ENCODE data around the gene ELP5.

The ELP5 gene

DNA sequence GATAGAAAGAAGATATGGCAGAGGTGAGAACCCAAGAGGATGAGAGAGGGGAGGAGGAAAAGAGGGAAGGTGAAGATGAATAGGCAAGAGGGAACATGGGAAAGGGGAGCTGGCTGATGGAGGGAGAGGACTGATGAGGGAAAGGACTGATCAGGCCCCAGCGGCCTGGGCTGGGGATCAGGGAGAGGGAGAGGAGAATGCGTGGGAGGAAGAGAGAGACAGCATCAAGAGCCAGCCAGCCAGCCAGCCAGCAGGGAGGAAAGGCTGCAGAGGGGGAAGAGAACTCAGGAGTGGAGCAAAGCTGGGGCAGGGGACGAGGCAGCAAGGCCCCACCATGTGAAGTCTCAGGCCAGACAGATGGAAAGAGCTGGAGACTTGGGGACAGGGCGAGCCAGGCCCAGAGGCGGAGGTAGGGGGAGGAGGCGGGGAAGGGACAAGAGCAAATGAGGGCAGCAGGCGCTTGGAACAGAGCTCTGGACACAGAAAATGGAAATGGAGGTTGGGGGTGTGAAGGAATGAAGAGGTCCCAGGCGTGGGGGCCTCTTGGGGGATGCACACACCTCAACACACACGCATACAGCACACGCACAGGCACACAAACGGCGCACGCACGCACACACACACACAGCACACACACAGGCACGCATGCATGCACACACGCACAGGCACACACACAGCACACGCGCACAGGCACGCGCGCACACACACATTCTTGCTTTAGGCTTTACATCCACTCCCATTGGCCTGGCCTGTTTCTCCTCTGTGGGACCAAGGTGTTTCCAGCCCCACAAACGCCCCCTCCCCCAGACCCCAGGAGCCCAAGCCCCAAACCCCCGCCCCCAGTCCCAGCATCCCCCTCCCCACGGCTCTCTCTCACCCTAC lies 44.7 kb upstream of the ELP5 start (continued):
- TF ChIP-seq, protein P1, sequence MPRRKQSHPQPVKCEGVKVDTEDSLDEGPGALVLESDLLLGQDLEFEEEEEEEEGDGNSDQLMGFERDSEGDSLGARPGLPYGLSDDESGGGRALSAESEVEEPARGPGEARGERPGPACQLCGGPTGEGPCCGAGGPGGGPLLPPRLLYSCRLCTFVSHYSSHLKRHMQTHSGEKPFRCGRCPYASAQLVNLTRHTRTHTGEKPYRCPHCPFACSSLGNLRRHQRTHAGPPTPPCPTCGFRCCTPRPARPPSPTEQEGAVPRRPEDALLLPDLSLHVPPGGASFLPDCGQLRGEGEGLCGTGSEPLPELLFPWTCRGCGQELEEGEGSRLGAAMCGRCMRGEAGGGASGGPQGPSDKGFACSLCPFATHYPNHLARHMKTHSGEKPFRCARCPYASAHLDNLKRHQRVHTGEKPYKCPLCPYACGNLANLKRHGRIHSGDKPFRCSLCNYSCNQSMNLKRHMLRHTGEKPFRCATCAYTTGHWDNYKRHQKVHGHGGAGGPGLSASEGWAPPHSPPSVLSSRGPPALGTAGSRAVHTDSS (tag by site-specific recombination; IDR thresholded peaks at IDR 0.05): no peak
- TF ChIP-seq ZIC2 (tag by site-specific recombination; IDR thresholded peaks at IDR 0.05) (no peak), ZNF629 (tag by site-specific recombination; IDR thresholded peaks at IDR 0.05) (no peak), GLI4 (tag by site-specific recombination; IDR thresholded peaks at IDR 0.05) (no peak), KLF8 (tag by site-specific recombination; IDR thresholded peaks at IDR 0.05) (no peak), ZNF239 (tag by site-specific recombination; IDR thresholded peaks at IDR 0.05) (no peak), ZBTB7A (tag by site-specific recombination; IDR thresholded peaks at IDR 0.05; ENCODE audit: low read depth) (no peak), ZNF366 (tag by site-specific recombination; conservative IDR thresholded peaks at IDR 0.05) (peak; percentile 73; the same call in 1 of the 2 replicates), ZNF843 (tag by site-specific recombination; IDR thresholded peaks at IDR 0.05) (no peak), SETDB1 (IDR thresholded peaks at IDR 0.05; ENCODE audit: insufficient read length, low read length) (no peak), ZSCAN4 (tag by site-specific recombination; IDR thresholded peaks at IDR 0.05) (peak; percentile 74), CTCF (tag by site-specific recombination; IDR thresholded peaks at IDR 0.05) (no peak), ZBTB48 (tag by site-specific recombination; IDR thresholded peaks at IDR 0.05) (no peak), SCRT1 (tag by site-specific recombination; IDR thresholded peaks at IDR 0.05; ENCODE audit: borderline replicate concordance) (no peak), ZNF211 (tag by site-specific recombination; IDR thresholded peaks at IDR 0.05; ENCODE audit: low read depth) (no peak), ZNF654 (tag by site-specific recombination; IDR thresholded peaks at IDR 0.05; ENCODE audit: low read depth) (no peak), ZNF354C (tag by site-specific recombination; IDR thresholded peaks at IDR 0.05; ENCODE audit: borderline replicate concordance, low read depth) (no peak), HOXD13 (CRISPR knock-in tag; IDR thresholded peaks at IDR 0.05; ENCODE audit: borderline replicate concordance) (no peak), KLF10 (tag by site-specific recombination; IDR thresholded peaks at IDR 0.05) (no peak), ZBTB17 (tag by site-specific recombination; IDR thresholded peaks at IDR 0.05) (peak; percentile 61), ZNF664 (tag by site-specific recombination; IDR thresholded peaks at IDR 0.05) (no peak), ZNF362 (tag by site-specific recombination; IDR thresholded peaks at IDR 0.05) (no peak), ZBTB21 (tag by site-specific recombination; IDR thresholded peaks at IDR 0.05) (no peak), ZNF121 (tag by site-specific recombination; IDR thresholded peaks at IDR 0.05) (no peak), ZNF621 (tag by site-specific recombination; IDR thresholded peaks at IDR 0.05) (no peak), ZBTB1 (tag by site-specific recombination; IDR thresholded peaks at IDR 0.05) (no peak), ZNF416 (tag by site-specific recombination; IDR thresholded peaks at IDR 0.05) (no peak), ZNF670 (tag by site-specific recombination; IDR thresholded peaks at IDR 0.05; ENCODE audit: low read depth) (no peak)
- TF ChIP-seq, protein P2, sequence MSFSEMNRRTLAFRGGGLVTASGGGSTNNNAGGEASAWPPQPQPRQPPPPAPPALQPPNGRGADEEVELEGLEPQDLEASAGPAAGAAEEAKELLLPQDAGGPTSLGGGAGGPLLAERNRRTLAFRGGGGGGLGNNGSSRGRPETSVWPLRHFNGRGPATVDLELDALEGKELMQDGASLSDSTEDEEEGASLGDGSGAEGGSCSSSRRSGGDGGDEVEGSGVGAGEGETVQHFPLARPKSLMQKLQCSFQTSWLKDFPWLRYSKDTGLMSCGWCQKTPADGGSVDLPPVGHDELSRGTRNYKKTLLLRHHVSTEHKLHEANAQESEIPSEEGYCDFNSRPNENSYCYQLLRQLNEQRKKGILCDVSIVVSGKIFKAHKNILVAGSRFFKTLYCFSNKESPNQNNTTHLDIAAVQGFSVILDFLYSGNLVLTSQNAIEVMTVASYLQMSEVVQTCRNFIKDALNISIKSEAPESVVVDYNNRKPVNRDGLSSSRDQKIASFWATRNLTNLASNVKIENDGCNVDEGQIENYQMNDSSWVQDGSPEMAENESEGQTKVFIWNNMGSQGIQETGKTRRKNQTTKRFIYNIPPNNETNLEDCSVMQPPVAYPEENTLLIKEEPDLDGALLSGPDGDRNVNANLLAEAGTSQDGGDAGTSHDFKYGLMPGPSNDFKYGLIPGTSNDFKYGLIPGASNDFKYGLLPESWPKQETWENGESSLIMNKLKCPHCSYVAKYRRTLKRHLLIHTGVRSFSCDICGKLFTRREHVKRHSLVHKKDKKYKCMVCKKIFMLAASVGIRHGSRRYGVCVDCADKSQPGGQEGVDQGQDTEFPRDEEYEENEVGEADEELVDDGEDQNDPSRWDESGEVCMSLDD (tag by site-specific recombination; IDR thresholded peaks at IDR 0.05): no peak
- TF ChIP-seq, protein P3, sequence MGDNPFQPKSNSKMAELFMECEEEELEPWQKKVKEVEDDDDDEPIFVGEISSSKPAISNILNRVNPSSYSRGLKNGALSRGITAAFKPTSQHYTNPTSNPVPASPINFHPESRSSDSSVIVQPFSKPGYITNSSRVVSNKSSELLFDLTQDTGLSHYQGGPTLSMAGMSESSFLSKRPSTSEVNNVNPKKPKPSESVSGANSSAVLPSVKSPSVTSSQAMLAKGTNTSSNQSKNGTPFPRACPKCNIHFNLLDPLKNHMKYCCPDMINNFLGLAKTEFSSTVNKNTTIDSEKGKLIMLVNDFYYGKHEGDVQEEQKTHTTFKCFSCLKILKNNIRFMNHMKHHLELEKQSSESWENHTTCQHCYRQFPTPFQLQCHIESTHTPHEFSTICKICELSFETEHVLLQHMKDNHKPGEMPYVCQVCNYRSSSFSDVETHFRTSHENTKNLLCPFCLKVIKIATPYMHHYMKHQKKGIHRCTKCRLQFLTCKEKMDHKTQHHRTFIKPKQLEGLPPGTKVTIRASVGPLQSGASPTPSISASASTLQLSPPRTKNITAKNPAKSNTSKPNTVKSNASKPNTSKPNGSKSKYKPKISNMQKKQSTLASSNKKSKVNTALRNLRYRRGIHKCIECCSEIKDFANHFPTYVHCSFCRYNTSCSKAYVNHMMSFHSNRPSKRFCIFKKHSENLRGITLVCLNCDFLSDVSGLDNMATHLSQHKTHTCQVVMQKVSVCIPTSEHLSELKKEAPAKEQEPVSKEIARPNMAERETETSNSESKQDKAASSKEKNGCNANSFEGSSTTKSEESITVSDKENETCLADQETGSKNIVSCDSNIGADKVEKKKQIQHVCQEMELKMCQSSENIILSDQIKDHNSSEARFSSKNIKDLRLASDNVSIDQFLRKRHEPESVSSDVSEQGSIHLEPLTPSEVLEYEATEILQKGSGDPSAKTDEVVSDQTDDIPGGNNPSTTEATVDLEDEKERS (tag by site-specific recombination; IDR thresholded peaks at IDR 0.05): no peak
